ENCODE measurements around the gene WWC1.

DNA sequence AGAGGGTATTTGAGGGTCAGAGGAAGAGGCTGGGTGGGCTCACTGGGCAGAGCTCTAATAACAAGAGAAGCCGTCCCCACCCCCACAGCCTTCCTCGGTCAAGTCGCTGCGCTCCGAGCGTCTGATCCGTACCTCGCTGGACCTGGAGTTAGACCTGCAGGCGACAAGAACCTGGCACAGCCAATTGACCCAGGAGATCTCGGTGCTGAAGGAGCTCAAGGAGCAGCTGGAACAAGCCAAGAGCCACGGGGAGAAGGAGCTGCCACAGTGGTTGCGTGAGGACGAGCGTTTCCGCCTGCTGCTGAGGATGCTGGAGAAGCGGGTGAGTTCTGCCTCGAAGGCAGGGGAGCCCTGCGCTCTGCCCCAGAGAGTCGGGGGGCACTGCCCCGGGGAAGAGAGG lies 173.2 kb downstream of the WWC1 start:
- TF ChIP-seq, protein P1, sequence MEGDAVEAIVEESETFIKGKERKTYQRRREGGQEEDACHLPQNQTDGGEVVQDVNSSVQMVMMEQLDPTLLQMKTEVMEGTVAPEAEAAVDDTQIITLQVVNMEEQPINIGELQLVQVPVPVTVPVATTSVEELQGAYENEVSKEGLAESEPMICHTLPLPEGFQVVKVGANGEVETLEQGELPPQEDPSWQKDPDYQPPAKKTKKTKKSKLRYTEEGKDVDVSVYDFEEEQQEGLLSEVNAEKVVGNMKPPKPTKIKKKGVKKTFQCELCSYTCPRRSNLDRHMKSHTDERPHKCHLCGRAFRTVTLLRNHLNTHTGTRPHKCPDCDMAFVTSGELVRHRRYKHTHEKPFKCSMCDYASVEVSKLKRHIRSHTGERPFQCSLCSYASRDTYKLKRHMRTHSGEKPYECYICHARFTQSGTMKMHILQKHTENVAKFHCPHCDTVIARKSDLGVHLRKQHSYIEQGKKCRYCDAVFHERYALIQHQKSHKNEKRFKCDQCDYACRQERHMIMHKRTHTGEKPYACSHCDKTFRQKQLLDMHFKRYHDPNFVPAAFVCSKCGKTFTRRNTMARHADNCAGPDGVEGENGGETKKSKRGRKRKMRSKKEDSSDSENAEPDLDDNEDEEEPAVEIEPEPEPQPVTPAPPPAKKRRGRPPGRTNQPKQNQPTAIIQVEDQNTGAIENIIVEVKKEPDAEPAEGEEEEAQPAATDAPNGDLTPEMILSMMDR (conservative IDR thresholded peaks at IDR 0.05; ENCODE audit: low read length): no peak
- TF ChIP-seq EZH2phosphoT487 (IDR thresholded peaks at IDR 0.05; ENCODE audit: borderline replicate concordance, low read depth, low read length): no peak
